HCT116 (cell line): ENCODE data around the gene RNF207. TPM values are rescaled to one million over a fixed set of nuclear protein-coding genes. Genes with fewer than 3 reads are reported as not detected.

Source experiments
- ATAC-seq: fragments of 200-7000 bp; cut with Tn5 transposase; 2 replicates; pipeline ENCODE4 v1.9.1; 2020; ENCODE audit warnings: mild to moderate bottlenecking, moderate library complexity
- BruUV-seq: library from RNA; stranded (reverse); fragments of 400-500 nt; replicated peaks from 2 replicates; lab custom pipeline; 2021; lab: Mats Ljungman, UMichigan
- CTCF ChIA-PET: fragments of 300-600 bp; sonication (Branson Sonifier 250); formaldehyde crosslinking; loops from one replicate; lab custom pipeline; 2021; ENCODE audit warnings: antibody characterized with exemption; lab: Charles Lee
- POLR2A ChIA-PET: fragments of 300-600, 350-600 bp; sonication (Branson Sonifier 250); formaldehyde crosslinking; loops from one replicate; lab custom pipeline; 2021; ENCODE audit warnings: antibody characterized with exemption; lab: Charles Lee
- RAD21 ChIA-PET, 2 experiments: fragments of 300-600 bp; sonication (Branson Sonifier 250); formaldehyde crosslinking; loops; one replicate each; lab custom pipeline; 2023; ENCODE audit warnings: low total read pairs in 2 of 2; ENCODE audit not compliant: uncharacterized antibody in 2 of 2, unreplicated experiment in 2 of 2, low non-redundant PET in 1 of 2; lab: Charles Lee
- DNase-seq: peaks from one replicate; pipeline ENCODE4 v3.0.0-alpha.2; 2010; ENCODE audit warnings: low read depth, low spot score
- H2AFZ ChIP-seq: fragments of 200-600 bp; shearing (Covaris generic), sonication (generic); 2 replicates; pipeline ENCODE4 v1.6.1; 2017; ENCODE audit warnings: low read depth, mixed run types, mixed read lengths, antibody characterized with exemption, low read length; ENCODE audit not compliant: poor library complexity, severe bottlenecking
- H3K27ac ChIP-seq: 2 replicates; pipeline ENCODE4 v1.5.1; 2012; ENCODE audit warnings: low read depth, low read length
- H3K27me3 ChIP-seq: fragments of 200-600 bp; sonication (generic); 2 replicates; pipeline ENCODE4 v1.6.1; 2016; ENCODE audit warnings: mixed run types, low read length, mixed read lengths; ENCODE audit not compliant: insufficient read depth
- H3K36me3 ChIP-seq, 2 experiments: fragments of 200-500 bp in 1 of 2; fragments of 200-600 bp in 1 of 2; sonication (Bioruptor generic) in 1 of 2; sonication (generic) in 1 of 2; 2 replicates each; pipeline versions ENCODE4 v1.5.1 to v1.6.1; 2014 to 2016; ENCODE audit warnings: low read length in 2 of 2, inconsistent platforms in 1 of 2, mixed read lengths in 1 of 2, mixed run types in 1 of 2; ENCODE audit not compliant: insufficient read depth in 2 of 2, control insufficient read depth in 1 of 2
- H3K4me1 ChIP-seq, 2 experiments: fragments of 200-600 bp in 1 of 2; sonication (generic) in 1 of 2; 2 replicates each; pipeline versions ENCODE4 v1.5.1 to v1.6.1; 2012 to 2017; ENCODE audit warnings: low read length in 2 of 2, inconsistent platforms in 1 of 2, mild to moderate bottlenecking in 1 of 2, mixed read lengths in 1 of 2, mixed run types in 1 of 2, moderate library complexity in 1 of 2; ENCODE audit not compliant: insufficient read depth in 2 of 2, control insufficient read depth in 1 of 2
- H3K4me2 ChIP-seq: fragments of 200-600 bp; sonication (generic); 2 replicates; pipeline ENCODE4 v1.6.1; 2017; ENCODE audit warnings: mixed run types, low read length, mixed read lengths
- H3K4me3 ChIP-seq, 2 experiments: fragments of 200-600 bp in 1 of 2; sonication (generic) in 1 of 2; replicated peaks in 1 of 2; 2 replicates each; pipeline ENCODE4 v1.5.1; 2011 to 2016; ENCODE audit warnings: low read length in 2 of 2, control low read depth in 1 of 2, low read depth in 1 of 2, mild to moderate bottlenecking in 1 of 2, mixed read lengths in 1 of 2, mixed run types in 1 of 2
- H3K79me2 ChIP-seq: fragments of 200-600 bp; sonication (generic); 2 replicates; pipeline ENCODE4 v1.6.1; 2017; ENCODE audit warnings: mild to moderate bottlenecking, mixed run types, low read length, moderate library complexity, mixed read lengths; ENCODE audit not compliant: insufficient read depth
- H3K9ac ChIP-seq: fragments of 200-600 bp; sonication (generic); 2 replicates; pipeline ENCODE4 v1.6.1; 2016; ENCODE audit warnings: low read length, mixed read lengths
- H3K9me2 ChIP-seq: fragments of 200-600 bp; sonication (generic), shearing (Covaris generic); 2 replicates; pipeline ENCODE4 v1.6.1; 2017; ENCODE audit warnings: mixed run types, mild to moderate bottlenecking, moderate library complexity; ENCODE audit not compliant: insufficient read depth
- H3K9me3 ChIP-seq, 2 experiments: fragments of 200-500 bp in 1 of 2; fragments of 200-600 bp in 1 of 2; sonication (Bioruptor generic) in 1 of 2; sonication (generic) in 1 of 2; 2 replicates each; pipeline ENCODE4 v1.6.1; 2014 to 2017; ENCODE audit warnings: low read length in 2 of 2, mixed read lengths in 2 of 2, inconsistent platforms in 1 of 2, low read depth in 1 of 2, mild to moderate bottlenecking in 1 of 2, mixed run types in 1 of 2, moderate library complexity in 1 of 2; ENCODE audit not compliant: control insufficient read depth in 1 of 2, insufficient read depth in 1 of 2
- H4K20me1 ChIP-seq: fragments of 200-600 bp; sonication (generic), shearing (Covaris generic); 2 replicates; pipeline ENCODE4 v1.6.1; 2017; ENCODE audit warnings: mixed run types, mild to moderate bottlenecking, moderate library complexity; ENCODE audit not compliant: insufficient read depth
- SIN3A ChIP-seq: IDR thresholded peaks from 2 replicates; pipeline ENCODE4 v1.6.1; 2012; ENCODE audit warnings: low read depth
- SP1 ChIP-seq: IDR thresholded peaks from 2 replicates; pipeline ENCODE4 v1.6.1; 2012; ENCODE audit warnings: low read depth
- TCF7L2 ChIP-seq: IDR thresholded peaks from 2 replicates; pipeline ENCODE4 v1.7.0; 2011; ENCODE audit warnings: borderline replicate concordance, inconsistent platforms; ENCODE audit not compliant: insufficient read depth, insufficient read length; ENCODE audit errors: extremely low read depth
- intact Hi-C: fragments of 100-400 bp; cut with micrococcal nuclease; formaldehyde crosslinking; loops from 2 replicates; pipeline ENCODE4 v1.10.0; 2022
- total RNA-seq: library from RNA; stranded (reverse); gene quantifications from one replicate; pipeline ENCODE4 v1.2.1, GENCODE V29; 2021; ENCODE audit not compliant: unreplicated experiment
- TF ChIP-seq, protein P1 (sequence below): IDR thresholded peaks from 2 replicates; pipeline ENCODE4 v1.6.1; 2012; ENCODE audit warnings: low read depth

The RNF207 gene
- total RNA-seq, 1 experiment from 2014 or later: 61.2 TPM

- no peaks in the 10 kb centered on the region for H3K4me1 ChIP-seq
- ChIA-PET CTCF (interaction anchor here (1.2 kb wide), 1 partner anchor 60 kb away, joined by 4 read pairs; no protein-coding TSS in a partner anchor), POLR2A (no interaction called here), RAD21 (no interaction called here)
- H2AFZ ChIP-seq: no peak overlapping the region
- ATAC-seq (no peak), DNase-seq (no peak)
- H3K27ac ChIP-seq: no peak overlapping the region
- no peaks in the 10 kb centered on the region for H3K9me3 ChIP-seq
- no peak overlapping the region for H3K4me2 ChIP-seq
- H3K36me3 ChIP-seq: no peaks in the 10 kb centered on the region
- H3K27me3 ChIP-seq: no peaks in the 10 kb centered on the region
- no peaks in the 10 kb centered on the region for H3K79me2 ChIP-seq
- H3K9me2 ChIP-seq: no peaks in the 10 kb centered on the region
- no peak overlapping the region for H3K4me3 ChIP-seq
- no peaks in the 10 kb centered on the region for H4K20me1 ChIP-seq
- intact Hi-C loops: no loop called here
- BruUV-seq: no TSS peak
- no peak overlapping the region for H3K9ac ChIP-seq
- TF ChIP-seq, protein P1, sequence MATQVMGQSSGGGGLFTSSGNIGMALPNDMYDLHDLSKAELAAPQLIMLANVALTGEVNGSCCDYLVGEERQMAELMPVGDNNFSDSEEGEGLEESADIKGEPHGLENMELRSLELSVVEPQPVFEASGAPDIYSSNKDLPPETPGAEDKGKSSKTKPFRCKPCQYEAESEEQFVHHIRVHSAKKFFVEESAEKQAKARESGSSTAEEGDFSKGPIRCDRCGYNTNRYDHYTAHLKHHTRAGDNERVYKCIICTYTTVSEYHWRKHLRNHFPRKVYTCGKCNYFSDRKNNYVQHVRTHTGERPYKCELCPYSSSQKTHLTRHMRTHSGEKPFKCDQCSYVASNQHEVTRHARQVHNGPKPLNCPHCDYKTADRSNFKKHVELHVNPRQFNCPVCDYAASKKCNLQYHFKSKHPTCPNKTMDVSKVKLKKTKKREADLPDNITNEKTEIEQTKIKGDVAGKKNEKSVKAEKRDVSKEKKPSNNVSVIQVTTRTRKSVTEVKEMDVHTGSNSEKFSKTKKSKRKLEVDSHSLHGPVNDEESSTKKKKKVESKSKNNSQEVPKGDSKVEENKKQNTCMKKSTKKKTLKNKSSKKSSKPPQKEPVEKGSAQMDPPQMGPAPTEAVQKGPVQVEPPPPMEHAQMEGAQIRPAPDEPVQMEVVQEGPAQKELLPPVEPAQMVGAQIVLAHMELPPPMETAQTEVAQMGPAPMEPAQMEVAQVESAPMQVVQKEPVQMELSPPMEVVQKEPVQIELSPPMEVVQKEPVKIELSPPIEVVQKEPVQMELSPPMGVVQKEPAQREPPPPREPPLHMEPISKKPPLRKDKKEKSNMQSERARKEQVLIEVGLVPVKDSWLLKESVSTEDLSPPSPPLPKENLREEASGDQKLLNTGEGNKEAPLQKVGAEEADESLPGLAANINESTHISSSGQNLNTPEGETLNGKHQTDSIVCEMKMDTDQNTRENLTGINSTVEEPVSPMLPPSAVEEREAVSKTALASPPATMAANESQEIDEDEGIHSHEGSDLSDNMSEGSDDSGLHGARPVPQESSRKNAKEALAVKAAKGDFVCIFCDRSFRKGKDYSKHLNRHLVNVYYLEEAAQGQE: no peak
- TF ChIP-seq SP1: no peak
- no peak for TF ChIP-seq SIN3A
- no peak for TF ChIP-seq TCF7L2
Observed at GRCh38 chr1:6168947-6169586, 36.9 kb upstream of the RNF207 start.
